ENCODE results near the gene EXTL1. TPM values are rescaled to one million over a fixed set of nuclear protein-coding genes. Genes with fewer than 3 reads are reported as not detected.

The EXTL1 gene
- total RNA-seq, 1 donor from 2014 or later = not detected

Other genes with a start within 250 kb of the EXTL1 start
- 13.5 TPM for gene SELENON, start 221.6 kb upstream of the EXTL1 start, total RNA-seq
- gene MTFR1L, start 201.8 kb upstream of the EXTL1 start, total RNA-seq = 52.7 TPM
- gene AUNIP, start 162.3 kb upstream of the EXTL1 start, total RNA-seq = not detected
- gene PAQR7, start 146.1 kb upstream of the EXTL1 start, total RNA-seq = 5.1 TPM
- gene STMN1, start 115.4 kb upstream of the EXTL1 start, total RNA-seq = 5.2 TPM
- gene PAFAH2, start 23.7 kb upstream of the EXTL1 start, total RNA-seq = 23.1 TPM
- gene SLC30A2, start 24.3 kb downstream of the EXTL1 start, total RNA-seq = 0.33 TPM
- 0.20 TPM for gene TRIM63, start 45.9 kb downstream of the EXTL1 start, total RNA-seq
- 6.3 TPM for gene PDIK1L, start 90.0 kb downstream of the EXTL1 start, total RNA-seq
- gene FAM110D, start 137.3 kb downstream of the EXTL1 start, total RNA-seq = 0.28 TPM
- gene C1orf232, start 147.2 kb downstream of the EXTL1 start, total RNA-seq = not detected
- 23.7 TPM for gene ZNF593, start 148.1 kb downstream of the EXTL1 start, total RNA-seq
- gene ZNF593OS, start 150.1 kb downstream of the EXTL1 start, total RNA-seq = not detected
- 0.63 TPM for gene CNKSR1, start 155.7 kb downstream of the EXTL1 start, total RNA-seq
- gene CATSPER4, start 168.8 kb downstream of the EXTL1 start, total RNA-seq = not detected
- 5.5 TPM for gene CEP85, start 212.4 kb downstream of the EXTL1 start, total RNA-seq

Data from left lobe of liver (tissue), 1 donor.